Measurements from ENCODE around the gene GPR108.

The GPR108 gene

DNA sequence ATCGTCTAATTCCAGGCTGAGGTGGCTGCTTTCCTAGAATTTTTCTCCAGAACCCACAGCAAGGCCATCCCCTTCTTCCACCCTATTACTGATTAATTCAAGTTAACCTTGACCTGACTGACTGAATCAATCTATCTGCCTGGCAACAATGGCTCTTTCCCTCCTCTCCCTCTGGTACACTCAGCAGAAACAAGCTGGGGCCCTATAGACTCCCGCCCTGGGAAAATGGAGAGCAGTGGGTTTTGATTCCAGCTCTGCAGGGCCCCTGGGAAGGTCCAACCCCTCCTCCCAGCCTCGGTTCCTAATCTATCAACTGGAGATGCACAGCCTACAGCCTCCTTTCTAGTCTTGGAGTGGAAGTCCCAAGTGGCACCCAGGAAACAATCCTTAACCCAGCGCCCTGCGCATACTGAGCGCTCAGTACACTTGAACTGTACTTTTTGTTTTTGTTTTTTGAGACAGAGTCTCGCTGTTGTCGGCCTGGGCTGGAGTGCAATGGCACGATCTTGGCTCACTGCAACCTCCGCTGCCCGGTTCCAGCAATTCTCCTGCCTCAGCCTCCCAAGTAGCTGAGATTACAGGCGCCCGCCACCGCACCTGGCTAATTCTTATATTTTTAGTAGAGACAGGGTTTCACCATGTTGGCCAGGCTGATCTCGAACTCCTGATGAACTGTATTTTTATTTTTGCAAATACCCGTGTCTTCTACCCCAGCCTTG is 11.7 kb downstream of the GPR108 start:
- no peak overlapping the region for H3K4me3 ChIP-seq (ENCODE audit: low read depth in 1 of 2, low read length in 2 of 2)
- peaks cover 0 to 6% of the 10 kb centered on the region in 2 donors for H3K36me3 ChIP-seq (ENCODE audit: control insufficient read depth in 1 of 2, insufficient read depth in 2 of 2, low read length in 2 of 2)
- no peaks in the 10 kb centered on the region for H3K9me3 ChIP-seq (ENCODE audit: control insufficient read depth in 1 of 2, low read length in 2 of 2)
- peaks cover 0 to 13% of the 10 kb centered on the region in 2 donors for H3K4me1 ChIP-seq (ENCODE audit: control insufficient read depth in 1 of 2, insufficient read depth in 2 of 2, low read length in 2 of 2)
- no peak overlapping the region for H3K27ac ChIP-seq (ENCODE audit: low read length)
- no peaks in the 10 kb centered on the region for H3K27me3 ChIP-seq (ENCODE audit: low read depth, low read length)

DNA sequence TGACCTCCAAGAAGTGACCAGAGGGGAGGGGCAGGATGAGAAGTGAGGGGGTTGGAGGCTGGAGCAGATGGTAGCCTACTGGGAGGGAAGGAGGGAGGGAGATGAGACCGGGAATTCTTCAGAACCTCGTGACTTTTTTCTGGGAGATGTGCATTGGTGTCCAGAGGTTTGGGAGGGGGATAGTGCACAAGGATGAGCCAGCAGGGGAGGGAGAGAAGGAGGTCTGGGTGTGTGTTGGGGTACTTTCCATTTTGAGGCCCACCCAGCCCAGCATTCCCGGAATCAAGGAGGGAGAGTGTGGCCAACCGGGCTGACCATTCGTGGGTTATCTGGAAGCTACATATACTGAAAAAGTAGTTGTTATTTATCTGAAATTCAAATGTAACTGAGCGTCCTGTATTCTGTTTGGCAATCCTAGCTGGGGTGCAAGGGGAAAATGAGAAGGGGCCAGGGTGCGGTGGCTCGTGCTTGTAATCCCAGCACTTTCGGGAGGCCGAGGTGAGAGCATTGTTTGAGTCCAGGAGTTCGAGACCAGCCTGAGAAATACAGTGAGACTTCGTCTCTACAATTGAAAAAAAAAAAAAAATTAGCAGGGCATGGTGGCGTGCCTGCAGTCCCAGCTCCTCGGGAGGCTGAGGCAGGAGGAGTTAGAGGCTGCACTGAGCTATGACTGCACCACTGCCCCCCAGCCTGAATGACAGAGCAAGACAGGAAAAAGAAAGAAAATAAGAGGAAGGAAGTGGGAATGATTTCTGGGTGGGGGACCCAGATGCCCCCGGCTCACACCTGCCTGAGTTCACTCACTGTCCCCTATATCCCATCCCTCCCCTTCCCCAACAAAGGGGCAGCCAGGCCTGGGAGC is 12.5 kb downstream of the GPR108 start:
- no peak overlapping the region for H3K27ac ChIP-seq (ENCODE audit: low read length)

DNA sequence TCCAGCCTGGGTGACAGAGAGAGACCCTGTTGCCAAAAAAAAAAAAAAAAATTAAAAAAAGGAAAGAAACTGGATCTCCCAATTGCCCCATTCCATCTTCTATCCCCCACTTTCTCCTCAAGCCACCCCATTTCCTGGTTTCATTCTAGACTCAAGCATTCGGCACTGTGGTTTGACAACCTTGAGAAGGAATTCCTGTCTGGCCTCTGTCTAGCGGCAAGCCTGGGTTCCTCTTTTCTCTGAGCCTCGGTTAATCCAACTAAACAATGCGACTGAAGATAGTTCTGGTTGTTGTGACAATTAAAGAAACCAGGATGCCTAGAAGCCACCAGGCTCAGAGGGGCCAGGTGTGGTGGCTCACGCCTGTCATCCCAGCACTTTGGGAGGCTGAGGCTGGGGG is 13.6 kb downstream of the GPR108 start:
- H3K36me3 ChIP-seq (ENCODE audit: control insufficient read depth in 1 of 2, insufficient read depth in 2 of 2, low read length in 2 of 2), result no peaks in the 10 kb centered on the region
- no peaks in the 10 kb centered on the region for H3K9me3 ChIP-seq (ENCODE audit: control insufficient read depth in 1 of 2, low read length in 2 of 2)
- no peak overlapping the region for H3K4me3 ChIP-seq (ENCODE audit: low read depth in 1 of 2, low read length in 2 of 2)
- H3K27me3 ChIP-seq (ENCODE audit: low read depth, low read length), result no peaks in the 10 kb centered on the region
- no peak overlapping the region for H3K27ac ChIP-seq (ENCODE audit: low read length)
- H3K4me1 ChIP-seq (ENCODE audit: control insufficient read depth in 1 of 2, insufficient read depth in 2 of 2, low read length in 2 of 2), result peaks cover 0 to 11% of the 10 kb centered on the region in 2 donors

More for the DNA sequence above, 12.5 kb downstream of the GPR108 start:
- H3K4me1 ChIP-seq (ENCODE audit: control insufficient read depth in 1 of 2, insufficient read depth in 2 of 2, low read length in 2 of 2), result peaks cover 0 to 13% of the 10 kb centered on the region in 2 donors
- no peak overlapping the region for H3K4me3 ChIP-seq (ENCODE audit: low read depth in 1 of 2, low read length in 2 of 2)
- H3K9me3 ChIP-seq (ENCODE audit: control insufficient read depth in 1 of 2, low read length in 2 of 2), result no peaks in the 10 kb centered on the region
- H3K36me3 ChIP-seq (ENCODE audit: control insufficient read depth in 1 of 2, insufficient read depth in 2 of 2, low read length in 2 of 2), result peaks cover 0 to 4% of the 10 kb centered on the region in 2 donors
- no peaks in the 10 kb centered on the region for H3K27me3 ChIP-seq (ENCODE audit: low read depth, low read length)

DNA sequence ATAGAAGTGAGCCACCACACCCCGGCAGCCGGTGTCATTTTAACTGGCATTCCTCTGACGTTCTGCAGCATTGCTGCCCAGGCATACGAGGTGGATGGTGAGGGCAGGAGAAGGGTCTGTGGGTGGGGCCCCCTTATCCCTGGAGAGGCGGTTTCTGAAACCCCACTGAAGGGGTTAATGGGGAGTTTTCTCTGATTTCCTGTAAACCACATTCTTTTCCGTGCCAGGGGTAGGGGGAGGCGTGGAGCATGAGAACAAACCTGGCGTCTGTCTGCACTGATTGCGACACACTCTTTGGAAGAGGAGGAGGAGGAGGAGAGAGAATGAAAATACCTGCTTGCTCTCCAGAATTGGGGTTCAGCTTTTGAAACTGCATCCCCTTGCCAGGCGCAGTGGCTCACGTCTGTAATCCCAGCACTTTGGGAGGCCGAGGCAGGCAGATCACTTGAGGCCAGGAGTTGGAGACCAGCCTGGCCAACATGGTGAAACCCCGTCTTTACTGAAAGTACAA is 14.2 kb downstream of the GPR108 start:
- no peak overlapping the region for H3K27ac ChIP-seq (ENCODE audit: low read length)
- peaks cover 0 to 6% of the 10 kb centered on the region in 2 donors for H3K4me1 ChIP-seq (ENCODE audit: control insufficient read depth in 1 of 2, insufficient read depth in 2 of 2, low read length in 2 of 2)
- H3K9me3 ChIP-seq (ENCODE audit: control insufficient read depth in 1 of 2, low read length in 2 of 2), result no peaks in the 10 kb centered on the region
- H3K36me3 ChIP-seq (ENCODE audit: control insufficient read depth in 1 of 2, insufficient read depth in 2 of 2, low read length in 2 of 2), result peaks cover 0 to 3% of the 10 kb centered on the region in 2 donors
- no peaks in the 10 kb centered on the region for H3K27me3 ChIP-seq (ENCODE audit: low read depth, low read length)
- H3K4me3 ChIP-seq (ENCODE audit: low read depth in 1 of 2, low read length in 2 of 2), result no peak overlapping the region

DNA sequence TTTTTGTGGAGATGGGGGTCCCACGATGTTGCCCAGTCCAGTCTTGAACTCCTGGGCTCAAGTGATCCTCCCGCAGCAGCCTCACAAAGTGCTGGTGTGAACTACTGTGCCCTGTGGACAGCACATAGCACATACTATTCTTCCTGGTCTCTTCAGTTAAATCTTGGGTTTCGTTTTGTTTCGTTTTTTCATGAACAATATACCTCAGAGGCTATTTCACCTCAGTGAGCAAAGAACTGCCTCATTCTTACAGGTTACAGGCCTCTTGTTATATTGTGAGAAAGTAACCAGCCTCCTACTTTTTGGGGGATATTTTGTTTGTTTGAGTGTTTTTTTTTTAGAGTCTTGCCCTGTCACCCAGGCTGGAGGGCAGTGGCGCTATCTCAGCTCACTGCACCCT is 15.6 kb downstream of the GPR108 start:
- Histone ChIP-seq H3K4me1 (ENCODE audit: control insufficient read depth in 1 of 2, insufficient read depth in 2 of 2, low read length in 2 of 2) (peaks cover 0 to 5% of the 10 kb centered on the region in 2 donors), H3K9me3 (ENCODE audit: control insufficient read depth in 1 of 2, low read length in 2 of 2) (no peaks in the 10 kb centered on the region), H3K36me3 (ENCODE audit: control insufficient read depth in 1 of 2, insufficient read depth in 2 of 2, low read length in 2 of 2) (peaks cover 0 to 3% of the 10 kb centered on the region in 2 donors), H3K4me3 (ENCODE audit: low read depth in 1 of 2, low read length in 2 of 2) (no peak overlapping the region), H3K27me3 (ENCODE audit: low read depth, low read length) (no peaks in the 10 kb centered on the region), H3K27ac (ENCODE audit: low read length) (no peak overlapping the region)

DNA sequence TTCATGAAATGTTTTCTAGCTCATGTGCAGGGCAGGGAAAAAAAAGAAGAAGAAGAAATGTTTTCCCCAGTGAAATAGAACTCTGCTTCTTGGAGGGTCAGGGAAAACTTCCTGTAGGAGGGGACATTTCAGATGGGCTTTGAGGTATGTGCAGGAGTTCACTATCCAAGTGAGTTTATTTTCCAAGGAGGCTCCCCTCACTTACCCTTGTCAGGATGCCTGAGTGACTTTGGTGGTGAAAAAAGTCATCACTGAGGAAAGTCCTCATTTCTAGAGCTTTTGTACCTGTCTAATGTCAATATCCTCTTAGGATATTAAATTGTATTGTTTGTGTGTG is 16.3 kb downstream of the GPR108 start:
- Histone ChIP-seq H3K9me3 (ENCODE audit: control insufficient read depth in 1 of 2, low read length in 2 of 2) (no peaks in the 10 kb centered on the region), H3K27ac (ENCODE audit: low read length) (no peak overlapping the region), H3K36me3 (ENCODE audit: control insufficient read depth in 1 of 2, insufficient read depth in 2 of 2, low read length in 2 of 2) (peaks cover 0 to 3% of the 10 kb centered on the region in 2 donors), H3K4me1 (ENCODE audit: control insufficient read depth in 1 of 2, insufficient read depth in 2 of 2, low read length in 2 of 2) (peaks cover 0 to 5% of the 10 kb centered on the region in 2 donors), H3K27me3 (ENCODE audit: low read depth, low read length) (no peaks in the 10 kb centered on the region), H3K4me3 (ENCODE audit: low read depth in 1 of 2, low read length in 2 of 2) (no peak overlapping the region)

- Histone ChIP-seq H3K9me3 (ENCODE audit: control insufficient read depth in 1 of 2, low read length in 2 of 2) (no peaks in the 10 kb centered on the region), H3K36me3 (ENCODE audit: control insufficient read depth in 1 of 2, insufficient read depth in 2 of 2, low read length in 2 of 2) (peaks cover 0 to 3% of the 10 kb centered on the region in 2 donors), H3K27ac (ENCODE audit: low read length) (no peak within 1 kb of the TSS), H3K4me3 (ENCODE audit: low read depth in 1 of 2, low read length in 2 of 2) (peak within 1 kb of the TSS; percentile 53 to 54), H3K27me3 (ENCODE audit: low read depth, low read length) (no peaks in the 10 kb centered on the region), H3K4me1 (ENCODE audit: control insufficient read depth in 1 of 2, insufficient read depth in 2 of 2, low read length in 2 of 2) (peaks cover 0 to 5% of the 10 kb centered on the region in 2 donors)
Measured at GRCh38 chr19:6720369-6721137, 16.8 kb downstream of the GPR108 start, which contains the start of gene C3. Gene C3, minus strand, starts transcription at chr19:6720650. Its CDS starts 61 bp downstream, at chr19:6720589.

- H3K36me3 ChIP-seq (ENCODE audit: control insufficient read depth in 1 of 2, insufficient read depth in 2 of 2, low read length in 2 of 2), result peaks cover 0 to 3% of the 10 kb centered on the region in 2 donors
- no peak overlapping the region for H3K27ac ChIP-seq (ENCODE audit: low read length)
- peak overlapping the region; percentile 53 to 54 for H3K4me3 ChIP-seq (ENCODE audit: low read depth in 1 of 2, low read length in 2 of 2)
- no peaks in the 10 kb centered on the region for H3K27me3 ChIP-seq (ENCODE audit: low read depth, low read length)
- peaks cover 0 to 2% of the 10 kb centered on the region in 2 donors for H3K4me1 ChIP-seq (ENCODE audit: control insufficient read depth in 1 of 2, insufficient read depth in 2 of 2, low read length in 2 of 2)
- H3K9me3 ChIP-seq (ENCODE audit: control insufficient read depth in 1 of 2, low read length in 2 of 2), result no peaks in the 10 kb centered on the region
Measured at GRCh38 chr19:6719992-6720368, 17.4 kb downstream of the GPR108 start.

GRCh38 chr19:6719540-6719861 is 17.9 kb downstream of the GPR108 start:
- peak overlapping the region; percentile 53 to 54 for H3K4me3 ChIP-seq (ENCODE audit: low read depth in 1 of 2, low read length in 2 of 2)
- H3K27ac ChIP-seq (ENCODE audit: low read length), result no peak overlapping the region
- H3K9me3 ChIP-seq (ENCODE audit: control insufficient read depth in 1 of 2, low read length in 2 of 2), result no peaks in the 10 kb centered on the region
- peaks cover 0 to 3% of the 10 kb centered on the region in 2 donors for H3K36me3 ChIP-seq (ENCODE audit: control insufficient read depth in 1 of 2, insufficient read depth in 2 of 2, low read length in 2 of 2)
- H3K27me3 ChIP-seq (ENCODE audit: low read depth, low read length), result no peaks in the 10 kb centered on the region
- no peaks in the 10 kb centered on the region for H3K4me1 ChIP-seq (ENCODE audit: control insufficient read depth in 1 of 2, insufficient read depth in 2 of 2, low read length in 2 of 2)

GRCh38 chr19:6718741-6719539 is 18.4 kb downstream of the GPR108 start:
- no peaks in the 10 kb centered on the region for H3K9me3 ChIP-seq (ENCODE audit: control insufficient read depth in 1 of 2, low read length in 2 of 2)
- peak overlapping the region; percentile 53 to 54 for H3K4me3 ChIP-seq (ENCODE audit: low read depth in 1 of 2, low read length in 2 of 2)
- no peaks in the 10 kb centered on the region for H3K27me3 ChIP-seq (ENCODE audit: low read depth, low read length)
- no peak overlapping the region for H3K27ac ChIP-seq (ENCODE audit: low read length)
- peaks cover 0 to 3% of the 10 kb centered on the region in 2 donors for H3K36me3 ChIP-seq (ENCODE audit: control insufficient read depth in 1 of 2, insufficient read depth in 2 of 2, low read length in 2 of 2)
- H3K4me1 ChIP-seq (ENCODE audit: control insufficient read depth in 1 of 2, insufficient read depth in 2 of 2, low read length in 2 of 2), result no peaks in the 10 kb centered on the region

Measured in muscle layer of duodenum (tissue), 2 donors.